GOT3 (cell line): Measurements from ENCODE around the gene PNMT.

Experiments
- DNase-seq: peaks from one replicate; lab custom pipeline; 2025; ENCODE audit warnings: mixed read lengths; lab: John Stamatoyannopoulos, UW

The PNMT gene

GRCh38 chr17:39669897-39670735 lies 1.9 kb downstream of the PNMT start:
- DNase-seq = no peak

DNA sequence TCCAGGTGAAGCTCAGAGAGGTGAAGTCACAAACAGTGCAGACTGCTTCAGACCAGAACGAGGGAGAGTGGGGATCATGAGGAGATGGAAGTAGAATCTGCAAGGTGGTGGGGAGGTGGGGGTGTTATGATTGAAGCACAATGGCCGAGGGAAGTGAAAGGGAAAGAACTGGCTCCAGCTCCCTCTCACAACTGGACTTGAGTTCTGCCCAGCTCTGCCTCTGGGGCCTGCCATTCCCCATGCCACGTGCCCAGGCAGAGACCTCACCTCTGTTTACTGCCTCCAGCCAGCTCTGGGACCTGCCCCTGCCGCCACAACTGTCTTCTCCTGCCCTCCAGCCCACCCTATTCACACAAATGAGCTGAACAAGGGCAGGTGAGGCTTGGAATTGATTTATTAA lies 2.5 kb downstream of the PNMT start:
- DNase-seq = no peak

DNA sequence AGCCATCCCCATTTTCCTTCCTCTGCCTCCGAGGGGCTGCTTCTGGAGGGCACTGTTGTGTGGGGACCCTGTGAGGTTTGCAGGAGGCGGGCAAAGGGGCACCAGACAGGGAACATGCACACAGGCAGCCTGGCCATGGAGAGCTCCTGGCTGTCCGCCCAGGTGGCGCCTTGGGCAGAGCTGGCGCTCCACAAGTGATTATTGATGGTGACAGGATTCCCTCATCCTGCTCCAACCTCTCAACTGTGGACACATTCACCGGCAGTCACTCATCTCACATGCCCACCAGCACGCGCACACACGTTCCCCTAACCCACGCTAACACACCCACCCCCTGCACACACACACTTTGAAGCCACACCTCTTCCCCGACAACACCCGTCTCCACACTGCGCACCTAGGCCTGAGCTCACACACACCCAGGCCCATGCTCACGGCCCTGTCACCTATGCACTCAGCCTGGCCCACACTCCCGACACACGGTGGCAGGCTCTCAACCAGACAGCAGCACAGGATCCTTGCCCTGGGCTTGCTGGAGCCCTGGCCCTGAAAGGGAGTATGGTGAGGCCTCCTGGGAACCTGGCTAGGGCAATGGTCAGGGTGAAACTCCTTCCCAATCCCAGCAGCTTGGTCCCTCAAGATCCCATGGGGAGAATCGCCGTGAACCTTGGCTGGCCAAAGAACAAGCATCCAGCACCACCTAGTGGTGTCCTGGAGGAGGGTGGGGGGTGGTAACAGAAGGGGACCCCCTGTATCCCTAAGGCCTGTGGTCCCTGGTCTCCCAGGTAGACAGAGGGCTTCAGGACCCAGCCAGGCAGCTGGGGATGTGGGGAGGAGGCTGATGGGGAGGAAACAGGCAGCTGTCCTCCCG lies 3.6 kb downstream of the PNMT start:
- DNase-seq = no peak

DNA sequence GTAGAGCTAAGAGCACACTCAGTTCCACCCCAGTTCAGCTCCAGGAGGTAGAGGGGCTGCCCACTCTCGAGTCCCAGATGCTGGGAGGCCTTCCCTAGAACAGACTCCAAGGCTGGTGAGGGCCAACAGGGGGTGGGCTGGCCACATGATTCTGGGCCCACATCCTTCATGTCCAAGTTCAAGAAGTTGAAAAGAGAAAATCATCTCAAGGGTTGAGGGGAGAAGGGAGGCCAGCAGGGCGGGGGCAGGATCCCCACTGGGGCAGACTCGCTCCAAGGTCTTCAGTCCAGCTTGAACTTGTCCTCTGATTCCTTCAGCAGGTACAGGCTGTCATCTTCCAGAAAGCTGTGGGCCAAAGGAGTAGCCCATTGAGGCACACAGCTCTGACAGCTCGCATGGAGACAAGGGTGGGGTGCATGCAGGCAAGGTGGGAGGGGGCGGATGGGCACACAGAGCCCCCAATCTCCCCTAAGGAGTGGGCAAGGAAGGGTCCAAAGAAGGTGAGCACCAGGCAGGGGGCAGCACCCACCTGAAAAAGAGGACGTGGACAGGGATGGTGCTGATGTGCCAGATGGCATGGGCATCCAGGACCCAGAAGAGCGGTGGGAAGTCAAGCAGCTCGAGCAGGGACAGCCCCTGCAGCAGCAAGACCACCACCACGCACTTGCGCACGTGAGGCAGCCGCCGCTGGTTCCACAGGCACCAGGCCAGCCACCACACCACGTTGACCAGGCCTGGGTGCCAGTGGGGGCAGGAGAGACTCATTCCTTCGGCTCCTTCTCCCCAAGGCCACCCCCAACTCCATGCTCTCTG lies 4.5 kb downstream of the PNMT start:
- no peak for DNase-seq

- DNase-seq = no peak
Measured at GRCh38 chr17:39673335-39674081, 5.3 kb downstream of the PNMT start.

DNA sequence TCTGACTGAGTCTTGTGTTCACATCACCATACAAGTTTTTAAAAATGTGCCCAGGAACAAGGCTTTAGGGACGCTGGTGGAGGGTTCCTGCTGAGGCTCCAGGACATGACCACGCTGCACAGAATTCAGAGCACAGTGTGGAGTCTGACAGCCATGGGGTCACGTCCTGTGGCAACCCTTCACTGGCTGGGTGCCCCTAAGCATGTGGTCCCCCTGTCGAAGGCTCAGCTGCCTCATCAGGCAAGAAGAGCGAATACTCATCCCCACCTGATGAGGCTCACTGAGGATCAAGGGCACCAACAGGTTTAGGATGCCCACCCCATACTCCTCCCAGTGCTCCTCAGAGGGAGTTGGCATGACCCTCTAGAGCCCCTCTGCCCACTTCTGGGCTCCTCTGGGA lies 5.9 kb downstream of the PNMT start:
- no peak for DNase-seq

- DNase-seq = no peak
Measured at GRCh38 chr17:39674702-39675389, 6.6 kb downstream of the PNMT start.

DNA sequence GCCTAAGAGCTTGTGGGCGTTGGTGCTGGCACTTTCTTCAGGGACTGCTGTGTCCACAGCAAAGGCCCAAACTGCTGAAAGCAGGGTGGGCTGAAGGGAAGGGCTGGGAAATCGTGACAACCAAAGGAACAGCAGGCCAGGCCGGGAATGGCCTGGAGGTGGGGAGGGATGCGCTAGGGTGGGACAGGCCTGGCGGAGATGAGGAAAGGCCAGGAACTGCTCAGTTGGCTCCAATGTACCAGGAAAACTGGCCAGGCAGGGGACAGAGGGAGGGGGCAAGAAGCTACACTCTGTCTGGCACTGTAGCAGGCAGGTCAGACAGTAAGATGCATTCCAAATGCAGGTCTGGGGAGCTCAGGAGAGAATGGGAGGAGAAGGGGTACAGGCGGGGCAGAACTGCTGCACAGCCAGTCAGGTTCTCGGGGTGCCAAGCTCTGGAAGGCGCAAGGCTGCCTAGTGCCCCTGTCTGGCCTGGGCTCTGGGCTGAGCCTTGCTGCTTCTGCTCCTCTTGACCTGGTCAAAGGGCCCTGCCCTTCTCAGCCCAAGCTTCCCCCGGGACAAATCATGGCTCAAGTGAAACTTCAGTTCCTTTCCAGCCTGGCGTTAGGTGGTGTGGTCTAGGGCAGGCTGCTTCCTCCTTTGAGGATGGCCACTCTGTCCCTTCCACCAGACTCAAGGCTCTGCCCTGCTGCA lies 7.3 kb downstream of the PNMT start:
- no peak for DNase-seq

- no peak for DNase-seq
Measured at GRCh38 chr17:39676198-39676819, 8.1 kb downstream of the PNMT start.

- DNase-seq = no peak
Measured at GRCh38 chr17:39677072-39677471, 8.8 kb downstream of the PNMT start.

DNA sequence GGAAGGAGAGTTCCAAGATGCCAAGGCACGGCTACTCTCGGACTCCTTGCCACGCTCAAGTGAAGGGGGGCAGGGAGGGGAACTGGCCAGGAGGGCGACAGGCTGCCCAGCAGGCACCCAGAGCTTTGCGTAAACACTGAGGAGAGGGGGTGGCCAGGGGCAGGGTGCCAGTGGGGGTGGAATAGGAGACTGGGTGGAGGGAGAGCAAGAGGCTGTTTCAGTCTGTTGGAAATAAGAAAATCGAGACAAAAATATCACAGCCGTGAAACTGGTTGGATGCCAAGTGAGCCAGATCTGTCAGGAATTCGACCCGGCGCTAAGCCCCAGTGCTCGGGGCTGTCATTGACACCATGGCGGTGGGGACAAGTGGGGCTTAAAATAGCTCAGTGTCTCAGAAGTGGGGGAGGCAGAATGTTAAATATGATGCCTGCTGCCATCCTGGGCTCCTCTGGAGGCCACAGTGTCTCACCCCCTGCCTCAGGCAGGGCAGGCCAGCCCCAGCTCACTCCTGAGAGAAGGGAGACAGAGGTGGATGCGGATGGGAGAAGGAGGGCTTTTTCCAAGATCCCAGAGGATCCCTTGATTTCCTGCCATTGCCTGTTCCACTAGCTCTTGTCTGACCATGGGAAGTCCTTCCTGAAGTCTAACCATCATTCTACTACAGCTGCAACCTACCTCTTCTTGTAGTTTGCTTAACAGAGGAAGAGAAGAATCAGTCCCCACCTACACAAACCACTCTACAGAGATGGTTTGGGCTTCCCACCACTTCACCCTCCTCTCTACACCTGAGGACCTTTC lies 9.5 kb downstream of the PNMT start:
- no peak for DNase-seq

DNA sequence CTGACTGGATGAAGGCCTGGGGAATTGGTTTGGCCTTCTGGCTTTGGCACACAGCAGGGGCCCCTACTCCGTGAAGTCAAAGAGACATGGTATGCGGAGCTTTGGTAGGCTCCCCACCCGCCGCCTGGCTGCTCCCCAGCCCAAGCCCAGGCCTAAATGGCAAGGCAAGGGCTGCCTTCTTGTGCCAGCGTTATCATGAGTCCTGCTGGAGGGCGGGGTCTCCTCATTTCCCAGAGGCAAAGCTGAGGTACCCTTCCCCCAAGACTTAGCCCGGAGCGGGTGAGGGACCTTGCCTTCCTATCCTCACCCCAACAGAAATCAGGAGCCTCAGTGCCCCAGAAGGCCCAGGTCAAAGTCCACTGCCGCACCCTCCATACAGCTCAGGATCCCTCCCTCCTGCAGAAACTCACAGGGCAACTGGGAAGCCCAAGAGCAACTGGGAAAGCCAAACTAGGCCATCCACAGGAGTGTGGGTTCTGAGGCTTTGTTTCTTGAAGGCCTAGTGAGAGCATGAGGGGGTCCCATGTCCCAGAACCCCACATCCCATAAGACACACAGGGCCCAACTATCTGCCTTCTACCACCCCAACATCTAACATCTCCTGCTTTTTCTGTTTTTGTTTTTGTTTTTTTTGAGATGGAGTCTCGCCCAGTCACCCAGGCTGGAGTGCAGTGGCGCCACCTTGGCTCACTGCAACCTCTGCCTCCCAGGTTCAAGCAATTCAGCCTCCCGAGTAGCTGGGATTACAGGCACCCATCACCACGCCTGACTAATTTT lies 10.3 kb downstream of the PNMT start:
- DNase-seq = no peak

GRCh38 chr17:39679521-39680192 lies 11.4 kb downstream of the PNMT start:
- no peak for DNase-seq

DNA sequence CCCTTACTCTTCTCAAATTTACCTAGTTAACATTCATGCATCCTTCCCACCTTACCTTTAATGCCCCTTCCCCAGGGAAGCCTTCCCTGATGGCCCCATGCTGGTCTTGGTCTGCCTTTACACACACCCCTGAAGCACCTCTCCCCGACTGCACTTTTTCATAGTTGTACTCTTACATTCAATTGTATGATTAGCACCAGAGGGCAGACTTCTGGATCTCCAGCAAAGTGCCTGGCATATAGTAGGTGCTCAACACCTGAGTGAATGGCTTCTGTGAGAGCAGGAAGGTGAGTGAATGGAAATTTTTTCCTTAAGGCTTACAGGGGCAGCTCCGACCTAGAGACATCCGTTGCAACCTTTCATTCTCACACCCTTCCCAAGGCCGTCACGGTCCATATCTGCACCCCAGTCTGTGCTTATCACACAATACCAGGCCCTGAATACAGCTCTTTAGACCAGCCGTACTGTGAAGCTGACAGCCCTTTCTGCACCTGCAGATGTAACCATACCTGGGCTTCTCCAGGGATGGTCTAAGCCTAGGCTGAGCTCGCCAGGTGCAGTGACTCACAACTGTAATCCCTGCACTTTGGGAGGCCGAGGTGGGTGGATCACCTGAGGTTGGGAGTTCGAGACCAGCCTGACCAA lies 15.2 kb downstream of the PNMT start:
- DNase-seq = no peak

GRCh38 chr17:39684369-39685192 lies 16.3 kb downstream of the PNMT start:
- no peak for DNase-seq

DNA sequence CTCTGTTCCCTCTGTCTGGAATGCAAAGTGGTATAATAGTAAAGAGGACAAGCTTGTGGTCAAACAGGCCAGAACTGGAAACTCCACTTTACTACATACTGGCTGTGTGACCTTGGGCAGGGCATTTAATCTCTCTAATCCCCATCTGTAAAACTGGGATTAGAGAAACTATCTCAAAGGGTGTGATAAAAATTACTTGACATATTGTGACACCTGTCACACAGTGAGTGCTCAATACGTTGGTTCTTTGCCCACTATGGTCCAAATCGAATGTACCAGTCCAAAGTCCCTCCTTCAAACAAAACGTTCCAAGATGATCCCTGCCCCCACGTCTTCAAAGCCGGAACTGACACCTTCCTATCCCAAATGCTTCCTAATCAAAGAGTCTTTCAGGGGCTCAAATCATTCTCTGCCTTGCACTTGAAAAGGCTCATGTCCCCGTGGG lies 18.9 kb downstream of the PNMT start:
- DNase-seq = no peak
